GM10248 (cell line): ENCODE measurements around the gene EPC2.

Experiments
- CTCF ChIA-PET: fragments of 300-600 bp; sonication (Branson Sonifier 250); formaldehyde crosslinking; extraction: SDS; loops from one replicate; lab custom pipeline; 2021; ENCODE audit warnings: antibody characterized with exemption; lab: Yijun Ruan, JAX
- POLR2A ChIA-PET: fragments of 350-650 bp; sonication (Branson Sonifier 250); formaldehyde crosslinking; extraction: SDS; loops from one replicate; lab custom pipeline; 2020; ENCODE audit warnings: antibody characterized with exemption; lab: Yijun Ruan, JAX
- DNase-seq: peaks from one replicate; pipeline ENCODE4 v3.0.0; 2012; ENCODE audit errors: extremely low spot score
- CTCF ChIP-seq: IDR thresholded peaks from 2 replicates; pipeline ENCODE4 v1.5.1; 2012; ENCODE audit warnings: mild to moderate bottlenecking, low read depth; ENCODE audit errors: extremely low read depth, missing control alignments, control extremely low read depth

The EPC2 gene

DNA sequence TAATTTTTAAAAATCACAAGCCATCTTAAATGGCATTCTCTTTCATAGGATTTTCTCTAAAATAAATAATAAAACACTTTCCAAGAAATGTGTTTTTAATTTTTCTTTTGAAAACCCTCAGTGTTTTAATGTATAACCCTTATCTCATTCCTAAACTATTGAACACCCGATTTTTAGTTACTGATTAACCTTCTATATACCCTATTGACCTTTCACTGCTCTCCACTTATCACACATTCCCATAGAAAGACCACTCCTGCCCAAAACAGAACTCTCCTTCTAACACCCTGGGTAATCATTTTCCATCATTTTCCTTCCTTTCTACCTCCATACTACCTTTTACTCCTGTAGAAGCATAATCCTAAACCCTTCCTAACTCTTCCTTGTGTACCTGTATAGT lies 102.4 kb downstream of the EPC2 start:
- no peak for TF ChIP-seq CTCF
- CTCF ChIA-PET, result no interaction called here
- POLR2A ChIA-PET, result no interaction called here
- no peak for DNase-seq

GRCh38 chr2:148751907-148752306 lies 107.4 kb downstream of the EPC2 start:
- TF ChIP-seq CTCF, result no peak
- ChIA-PET POLR2A (no interaction called here), CTCF (interaction anchor here (1.0 to 1.3 kb wide), 3 partner anchors 9 to 26 kb away, joined by 3 to 4 read pairs (median 4); no protein-coding TSS in a partner anchor)
- DNase-seq, result no peak

GRCh38 chr2:148752977-148753376 lies 108.4 kb downstream of the EPC2 start:
- DNase-seq, result no peak
- POLR2A ChIA-PET, result no interaction called here
- no peak for TF ChIP-seq CTCF
- CTCF ChIA-PET, result interaction anchor here (0.8 to 2.4 kb wide), 3 partner anchors 10 to 12 kb away, joined by 3 to 7 read pairs (median 4); no protein-coding TSS in a partner anchor

GRCh38 chr2:148754864-148755263 lies 110.3 kb downstream of the EPC2 start:
- TF ChIP-seq CTCF, result no peak
- POLR2A ChIA-PET, result no interaction called here
- CTCF ChIA-PET, result interaction anchor here (1.6 to 2.4 kb wide), 3 partner anchors 10 to 14 kb away, joined by 4 to 7 read pairs (median 5); no protein-coding TSS in a partner anchor
- no peak for DNase-seq

DNA sequence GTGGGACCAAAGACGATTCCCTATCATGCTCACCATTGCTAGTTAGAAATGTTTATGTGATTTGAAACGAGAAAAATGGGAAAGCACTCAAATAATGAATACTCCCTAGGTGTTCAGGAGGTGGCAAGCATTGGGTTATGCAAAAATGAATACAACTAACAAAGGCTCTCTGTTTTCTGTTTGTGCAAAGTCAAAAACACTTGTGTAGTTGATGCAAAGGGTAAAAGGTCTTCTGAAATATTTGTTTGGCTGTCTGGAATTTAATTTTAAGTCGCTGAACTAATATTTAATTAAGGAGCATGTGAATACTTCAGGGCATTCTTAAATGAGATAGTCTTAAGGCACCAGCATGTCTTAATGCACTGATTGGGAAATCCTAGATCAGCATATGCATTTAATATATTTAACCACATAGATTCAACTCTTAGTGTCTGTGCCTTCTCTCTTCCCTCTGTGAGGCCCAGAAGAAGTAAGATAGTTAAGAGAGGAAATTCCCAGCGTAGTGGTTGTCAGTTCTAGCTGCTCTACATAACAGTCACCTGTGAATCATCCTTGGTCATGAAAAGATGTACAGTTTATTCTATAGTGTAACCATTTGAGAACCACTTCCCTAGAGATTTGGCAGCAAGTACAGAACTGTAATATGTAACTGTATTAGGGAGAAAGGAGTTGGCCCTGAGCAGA lies 111.9 kb downstream of the EPC2 start:
- CTCF ChIA-PET, result no interaction called here
- DNase-seq, result no peak
- POLR2A ChIA-PET, result no interaction called here
- no peak for TF ChIP-seq CTCF

DNA sequence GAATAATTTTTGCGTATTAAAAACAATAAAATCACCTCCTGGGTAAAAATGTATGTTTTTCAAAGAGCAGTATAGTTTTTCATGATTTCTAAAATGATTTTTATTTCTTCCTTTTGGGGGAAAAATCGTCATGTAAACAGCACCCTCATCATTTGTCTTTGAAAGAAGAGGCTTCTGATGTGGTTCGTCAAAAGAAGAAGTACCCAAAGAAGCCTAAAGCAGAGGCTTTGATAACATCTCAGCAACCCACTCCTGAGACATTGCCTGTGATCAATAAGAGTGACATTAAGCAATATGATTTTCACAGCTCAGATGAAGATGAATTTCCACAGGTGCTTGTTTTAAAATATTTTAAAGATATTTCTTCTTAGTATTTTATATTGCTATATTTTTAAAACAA lies 120.3 kb downstream of the EPC2 start:
- CTCF ChIA-PET, result no interaction called here
- no peak for DNase-seq
- TF ChIP-seq CTCF, result no peak
- POLR2A ChIA-PET, result no interaction called here

DNA sequence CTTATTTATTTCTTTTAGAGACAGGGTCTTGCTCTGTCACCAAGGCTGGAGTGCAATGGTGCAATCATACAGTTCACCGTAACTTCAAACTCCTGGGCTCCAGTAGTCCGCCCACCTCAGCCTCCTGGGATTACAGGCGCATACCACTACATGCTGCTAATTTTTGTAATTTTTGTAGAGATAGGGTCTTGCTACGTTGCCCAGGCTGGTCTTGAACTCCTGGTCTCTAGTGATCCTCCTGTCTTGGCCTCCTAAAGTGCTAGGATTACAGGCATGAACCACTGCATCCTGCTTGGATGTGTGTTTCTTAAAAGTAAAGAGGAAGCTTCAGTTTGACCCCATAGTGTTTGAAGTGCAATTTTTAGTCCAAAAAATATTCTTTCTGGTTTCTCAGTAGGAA lies 125.5 kb downstream of the EPC2 start:
- no peak for TF ChIP-seq CTCF
- POLR2A ChIA-PET, result no interaction called here
- no peak for DNase-seq
- CTCF ChIA-PET, result interaction anchor here (0.9 kb wide), 1 partner anchor 48 kb away, joined by 3 read pairs; no protein-coding TSS in a partner anchor
